C1 segment of cervical spinal cord (tissue), 14 donors: ENCODE data around the gene GABARAPL1.

Source experiments
- DNase-seq, 14 donors: peaks; one replicate each; lab custom pipeline; 2025; lab: John Stamatoyannopoulos, UW

Gene GABARAPL1

DNA sequence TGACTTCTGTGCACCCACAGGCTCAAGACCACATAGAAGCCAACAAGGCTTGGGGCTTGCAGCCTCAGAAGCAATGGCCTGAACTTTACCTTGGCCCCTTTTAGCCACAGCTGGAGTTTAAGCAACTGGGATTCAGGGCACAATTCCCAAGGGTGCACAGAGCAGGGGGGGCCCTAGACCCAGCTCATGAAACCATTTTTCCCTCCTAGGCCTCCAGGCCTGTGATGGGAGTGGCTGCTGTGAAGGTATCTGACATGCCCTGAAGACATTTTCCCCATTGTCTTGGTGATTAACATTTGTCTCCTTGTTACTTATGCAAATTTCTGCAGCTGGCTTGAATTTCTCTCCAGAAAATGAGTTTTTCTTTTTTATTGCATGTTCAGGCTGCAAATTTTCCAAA is 21.9 kb downstream of the GABARAPL1 start:
- no peak for DNase-seq

GRCh38 chr12:10235761-10236631 is 23.3 kb downstream of the GABARAPL1 start:
- DNase-seq, result peak in 2 of 14 donors; percentile 6 to 7

- DNase-seq, result no peak
These were observed 24.0 kb downstream of the GABARAPL1 start for GRCh38 chr12:10236720-10237119.

DNA sequence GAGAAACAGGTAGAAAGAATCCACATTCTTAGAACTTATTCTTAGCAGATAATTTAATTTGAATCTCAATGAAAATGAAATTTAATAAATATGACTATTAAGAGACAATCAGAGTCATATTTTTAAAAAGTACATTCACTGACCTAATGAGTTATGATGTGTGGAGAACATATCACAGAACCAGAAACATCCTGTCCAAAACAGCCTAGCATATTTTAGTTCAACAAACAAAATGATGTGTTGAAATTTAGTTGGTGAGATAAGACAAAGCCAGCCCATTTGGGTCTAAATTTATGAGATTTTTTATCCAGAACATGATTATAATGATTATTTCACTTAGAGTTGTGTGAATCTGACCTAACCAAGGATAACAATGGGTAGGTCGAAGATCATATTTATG is 25.8 kb downstream of the GABARAPL1 start:
- no peak for DNase-seq

- no peak for DNase-seq
These were observed 28.6 kb downstream of the GABARAPL1 start for GRCh38 chr12:10241290-10241689.

DNA sequence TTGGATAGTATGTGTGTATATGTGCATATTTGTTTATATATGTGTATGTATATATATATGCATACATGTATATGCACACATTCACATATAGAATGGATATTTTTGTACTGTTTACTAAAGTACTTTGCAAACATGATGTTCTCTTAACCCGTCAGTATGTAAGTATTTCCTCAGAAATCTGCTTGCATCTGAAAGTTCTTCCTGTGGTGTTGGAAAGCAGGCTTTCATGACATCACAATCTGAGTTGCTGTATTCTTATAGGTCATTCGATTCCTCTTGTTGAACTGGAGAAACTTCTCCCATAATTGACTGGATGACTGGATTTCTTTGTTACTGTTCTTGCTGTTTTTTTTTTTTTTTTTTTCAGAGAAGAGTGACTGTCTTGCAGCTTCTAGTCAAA is 29.1 kb downstream of the GABARAPL1 start:
- DNase-seq, result no peak

DNA sequence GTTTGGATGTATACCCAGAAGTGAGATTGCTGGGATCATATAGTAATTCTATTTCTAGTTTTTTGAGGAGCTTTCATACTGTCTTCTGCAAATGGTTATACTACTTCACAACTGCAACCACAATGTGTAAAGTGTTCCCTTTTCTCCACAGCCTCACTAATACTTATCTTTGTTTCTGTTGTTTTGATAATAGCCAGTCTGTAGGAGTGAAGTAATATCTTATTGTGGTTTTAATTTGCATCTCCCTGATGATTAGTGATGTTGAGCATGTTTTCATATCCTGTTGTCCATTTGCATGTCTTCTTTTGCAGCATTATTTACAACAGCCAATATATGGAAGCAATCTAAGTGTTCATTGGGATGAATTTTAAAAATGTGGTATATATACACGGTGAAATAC is 29.9 kb downstream of the GABARAPL1 start:
- no peak for DNase-seq

DNA sequence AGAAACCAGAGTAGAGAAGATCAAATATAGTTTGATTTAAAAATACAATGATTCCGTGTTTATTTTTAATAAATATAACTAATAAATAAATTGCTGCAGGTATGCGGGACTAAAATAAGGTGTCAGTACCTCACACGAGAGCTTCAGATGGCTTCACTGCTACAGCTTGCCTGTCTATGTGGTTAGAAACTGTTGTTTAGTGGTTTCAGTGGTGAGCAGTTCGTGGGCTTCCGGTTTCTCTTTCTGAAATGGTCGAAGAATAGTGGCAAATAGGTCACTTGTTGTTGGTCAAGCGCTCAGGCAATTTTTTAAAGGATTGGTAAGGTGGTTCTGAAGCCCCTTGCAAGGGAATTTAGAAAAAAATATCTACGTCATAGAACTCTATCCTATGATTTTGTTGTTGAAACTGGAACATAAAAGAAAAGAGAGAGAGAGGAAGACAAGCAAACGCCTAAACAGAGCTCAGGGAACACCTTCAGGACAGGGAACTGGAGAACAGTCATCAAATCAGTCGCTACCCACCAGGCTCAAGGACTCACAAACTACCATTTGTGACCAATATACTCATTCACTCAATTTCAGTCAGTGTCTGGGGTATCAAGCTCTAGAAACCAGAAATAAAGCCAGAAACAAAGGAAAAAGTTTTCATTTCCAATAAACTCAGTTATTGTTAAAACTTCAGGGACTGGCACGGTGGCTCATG is 31.3 kb downstream of the GABARAPL1 start:
- DNase-seq, result no peak

DNA sequence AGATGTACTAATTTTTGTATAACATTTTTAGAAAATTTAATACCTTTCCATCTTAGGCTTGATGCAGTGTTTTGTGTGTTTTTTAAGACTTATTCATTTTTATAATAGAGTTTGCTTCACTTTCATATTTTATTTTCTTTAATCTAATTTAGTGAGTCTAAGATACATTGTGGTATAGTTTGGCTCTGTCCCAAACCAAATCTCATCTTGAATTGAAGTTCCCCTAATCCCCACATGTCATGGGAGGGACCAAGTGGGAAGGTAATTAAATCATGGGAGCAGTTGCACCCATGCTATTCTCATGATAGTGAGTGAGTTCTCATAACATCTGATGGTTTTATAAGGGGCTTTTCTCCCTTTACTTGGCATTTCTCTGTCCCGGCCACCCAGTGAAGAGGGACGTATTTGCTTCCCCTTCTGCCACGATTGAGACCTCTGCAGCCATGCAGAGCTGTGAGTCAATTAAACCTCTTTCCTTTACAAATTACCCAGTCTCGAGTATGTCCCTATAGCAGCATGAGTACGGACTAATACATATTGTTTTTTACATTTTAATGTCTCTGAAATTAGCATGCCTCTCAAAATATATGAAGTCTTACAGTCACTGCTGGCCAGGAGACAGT is 34.9 kb downstream of the GABARAPL1 start:
- DNase-seq, result no peak

GRCh38 chr12:10249690-10250455 is 37.2 kb downstream of the GABARAPL1 start:
- DNase-seq, result no peak

DNA sequence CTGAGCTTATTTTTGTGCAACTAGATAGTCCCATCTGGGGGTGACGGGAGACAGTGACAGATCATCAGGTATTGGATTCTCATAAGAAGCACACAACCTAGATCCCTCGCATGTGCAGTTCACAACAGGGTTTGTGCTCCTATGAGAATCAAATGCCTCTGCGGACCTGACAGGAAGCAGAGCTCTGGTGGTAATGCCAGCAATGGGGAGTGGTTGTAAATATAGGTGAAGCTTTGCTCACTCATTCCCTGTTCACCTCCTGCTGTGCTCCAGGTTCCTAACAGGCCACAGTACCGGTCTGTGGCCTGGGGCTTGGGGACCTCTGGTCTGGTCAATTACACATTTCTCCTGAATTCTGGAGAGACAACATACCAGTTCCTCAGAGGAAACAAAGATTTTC is 39.0 kb downstream of the GABARAPL1 start:
- DNase-seq, result no peak

- no peak for DNase-seq
These were observed 39.5 kb downstream of the GABARAPL1 start for GRCh38 chr12:10252201-10252600.

GRCh38 chr12:10256064-10256463 is 43.4 kb downstream of the GABARAPL1 start:
- no peak for DNase-seq

DNA sequence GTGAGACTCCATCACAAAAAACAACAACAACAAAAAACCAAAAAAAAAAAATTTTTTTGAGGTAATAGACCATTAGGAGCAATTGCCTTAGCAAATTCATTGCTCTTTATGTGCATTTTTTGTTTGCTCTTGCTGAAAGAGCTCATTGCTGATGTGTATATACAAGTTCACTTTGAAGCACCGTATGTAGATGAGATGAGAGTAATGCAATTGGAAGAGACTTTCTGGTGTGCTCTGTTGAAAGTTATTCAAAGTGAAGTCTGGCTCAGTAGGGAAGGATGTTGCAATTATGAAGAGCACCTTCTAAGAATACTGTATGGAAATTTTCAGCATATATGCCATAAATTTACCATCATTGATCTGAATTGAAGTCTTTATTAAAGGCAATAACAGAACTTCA is 48.2 kb downstream of the GABARAPL1 start:
- no peak for DNase-seq

- DNase-seq, result no peak
These were observed 55.4 kb downstream of the GABARAPL1 start for GRCh38 chr12:10268037-10268436.

DNA sequence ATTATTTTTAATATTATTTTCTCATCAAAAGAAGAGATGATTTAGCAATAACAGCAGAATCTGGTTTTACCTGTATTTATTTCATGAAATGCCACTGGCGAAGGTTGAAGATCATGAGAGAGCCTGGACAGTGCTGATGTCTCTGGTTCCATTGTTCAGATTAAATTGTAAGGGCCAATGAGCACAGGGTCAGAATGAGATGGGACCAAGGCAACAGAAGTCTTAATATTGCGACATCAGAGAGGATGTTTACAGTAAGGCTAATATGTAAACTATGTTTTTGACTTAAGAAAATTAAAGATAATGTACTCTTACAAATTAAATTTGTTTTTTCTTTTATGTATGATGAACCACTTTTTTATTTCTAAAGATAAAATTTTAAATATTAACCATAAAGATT is 59.8 kb downstream of the GABARAPL1 start:
- no peak for DNase-seq
